IMR-90 (cell line): ENCODE measurements around the gene DMRT1.

Source experiments
- BHLHE40 ChIP-seq: fragments of 150-350 bp; IDR thresholded peaks from 2 replicates; pipeline ENCODE4 v1.6.1; 2016; ENCODE audit warnings: mild to moderate bottlenecking, low read depth, low read length
- CEBPB ChIP-seq: IDR thresholded peaks from 2 replicates; pipeline ENCODE4 v1.6.1; 2012; ENCODE audit warnings: low read depth, low read length, improper control_type of control experiment
- CHD1 ChIP-seq: IDR thresholded peaks from 2 replicates; pipeline ENCODE4 v1.6.1; 2012; ENCODE audit warnings: low read depth, low read length, improper control_type of control experiment
- CTCF ChIP-seq: conservative IDR thresholded peaks from 2 replicates; pipeline ENCODE4 v1.5.1; 2012; ENCODE audit warnings: mild to moderate bottlenecking, low read depth, low read length, improper control_type of control experiment
- MAFK ChIP-seq: IDR thresholded peaks from 2 replicates; pipeline ENCODE4 v1.6.1; 2012; ENCODE audit warnings: low read depth, low read length, improper control_type of control experiment
- MAZ ChIP-seq: IDR thresholded peaks from 2 replicates; pipeline ENCODE4 v1.6.1; 2012; ENCODE audit warnings: low read depth, mild to moderate bottlenecking, low read length, improper control_type of control experiment, moderate library complexity, borderline replicate concordance
- POLR2A ChIP-seq: IDR thresholded peaks from 2 replicates; pipeline ENCODE4 v1.6.1; 2012; ENCODE audit warnings: mild to moderate bottlenecking, low read depth, low read length
- RAD21 ChIP-seq: IDR thresholded peaks from 2 replicates; pipeline ENCODE4 v1.6.1; 2012; ENCODE audit warnings: low read length, improper control_type of control experiment
- RCOR1 ChIP-seq: IDR thresholded peaks from 2 replicates; pipeline ENCODE4 v1.6.1; 2012; ENCODE audit warnings: mild to moderate bottlenecking, low read length, improper control_type of control experiment; ENCODE audit not compliant: insufficient replicate concordance
- TF ChIP-seq, protein P1 (sequence below): fragments of 150-350 bp; IDR thresholded peaks from 2 replicates; pipeline ENCODE4 v1.6.1; 2017; ENCODE audit warnings: mild to moderate bottlenecking, antibody characterized with exemption, low read length, low read depth

DNA sequence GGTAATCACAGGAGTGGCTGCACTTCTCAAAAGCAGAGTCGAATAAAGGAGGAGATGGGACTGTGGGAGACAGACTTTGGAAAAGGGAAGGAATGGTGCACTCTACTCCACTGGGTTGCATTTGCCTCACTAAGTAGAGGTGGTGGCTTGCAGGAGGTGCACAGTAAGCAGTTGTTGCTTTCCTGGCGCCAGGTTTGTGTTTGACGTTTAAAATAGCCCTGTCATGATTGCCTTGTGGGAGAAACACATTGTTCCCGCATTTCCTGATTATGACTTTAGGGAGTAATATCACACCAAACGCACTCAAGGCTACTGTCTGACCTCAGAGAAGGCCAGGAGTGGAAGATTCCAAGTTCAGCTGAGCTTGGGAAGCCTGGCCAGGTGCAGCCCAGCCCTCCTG is 36.7 kb downstream of the DMRT1 start:
- TF ChIP-seq CTCF (no peak), POLR2A (no peak), RAD21 (no peak), BHLHE40 (no peak), RCOR1 (no peak), CEBPB (no peak), CHD1 (no peak), MAZ (no peak), MAFK (no peak)
- TF ChIP-seq, protein P1, sequence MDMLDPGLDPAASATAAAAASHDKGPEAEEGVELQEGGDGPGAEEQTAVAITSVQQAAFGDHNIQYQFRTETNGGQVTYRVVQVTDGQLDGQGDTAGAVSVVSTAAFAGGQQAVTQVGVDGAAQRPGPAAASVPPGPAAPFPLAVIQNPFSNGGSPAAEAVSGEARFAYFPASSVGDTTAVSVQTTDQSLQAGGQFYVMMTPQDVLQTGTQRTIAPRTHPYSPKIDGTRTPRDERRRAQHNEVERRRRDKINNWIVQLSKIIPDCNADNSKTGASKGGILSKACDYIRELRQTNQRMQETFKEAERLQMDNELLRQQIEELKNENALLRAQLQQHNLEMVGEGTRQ = no peak
